Gastrocnemius medialis (tissue), 4 donors: ENCODE measurements around the gene ZNF25. TPM values are rescaled to one million over a fixed set of nuclear protein-coding genes. Genes with fewer than 3 reads are reported as not detected.
"Not testable (repeated sequence)": the region's sequence is repeated elsewhere in the genome, so short reads cannot be mapped to it uniquely, and the experiment has no call there.

Source experiments
- ATAC-seq, 2 donors: fragments of 150-250 bp; one replicate each; pipeline ENCODE4 v1.9.1; 2016
- DNase-seq, 2 donors: peaks; one replicate each; pipeline ENCODE4 v3.0.0-alpha.2; 2019
- H3K27ac ChIP-seq, 4 donors: fragments of 200-600 bp; sonication (generic); 1 replicate in 1 of 4; 2 replicates in 3 of 4; pipeline ENCODE4 v1.5.1; 2016 to 2018; ENCODE audit warnings: mild to moderate bottlenecking in 2 of 4, moderate library complexity in 1 of 4
- H3K27me3 ChIP-seq, 3 donors: fragments of 200-600 bp; sonication (generic) in 2 of 3; 1 replicate in 1 of 3; 2 replicates in 2 of 3; pipeline versions ENCODE4 v1.5.1 to v1.6.0; 2016 to 2019; ENCODE audit warnings: mild to moderate bottlenecking in 1 of 3, moderate library complexity in 1 of 3
- H3K36me3 ChIP-seq, 2 donors: fragments of 200-600 bp; sonication (generic) in 1 of 2; one replicate each; pipeline ENCODE4 v1.5.1; 2017 to 2018
- H3K4me1 ChIP-seq, 2 donors: fragments of 200-600 bp; sonication (generic) in 1 of 2; one replicate each; pipeline ENCODE4 v1.5.1; 2016 to 2017; ENCODE audit warnings: mild to moderate bottlenecking in 2 of 2
- H3K4me3 ChIP-seq, 4 donors: fragments of 200-600 bp; sonication (generic) in 3 of 4; 1 replicate in 1 of 4; 2 replicates in 3 of 4; pipeline ENCODE4 v1.5.1; 2016 to 2019; ENCODE audit warnings: mild to moderate bottlenecking in 2 of 4
- H3K9me3 ChIP-seq, 3 donors: fragments of 200-600 bp; sonication (generic) in 2 of 3; 1 replicate in 1 of 3; 2 replicates in 2 of 3; pipeline ENCODE4 v1.5.1; 2016 to 2019
- POLR2A ChIP-seq, 2 donors: fragments of 450-650 bp; IDR thresholded peaks; one replicate each; pipeline ENCODE4 v1.6.1; 2017; ENCODE audit warnings: antibody characterized with exemption in 2 of 2, mild to moderate bottlenecking in 2 of 2, moderate library complexity in 2 of 2
- in situ Hi-C, 4 donors: fragments of 200-750 bp; cut with MboI; loops; one replicate each; pipeline versions ENCODE4 v1.15.0 to v1.8.0; 2017; ENCODE audit warnings: low sequenced_read_pairs in 4 of 4
- intact Hi-C: fragments of 100-400 bp; cut with DNase I; formaldehyde crosslinking; loops from one replicate; pipeline ENCODE4 v1.15.1; 2023; ENCODE audit warnings: low total_unique reads
- total RNA-seq, 4 donors: library from RNA; depleted of rRNA; stranded (reverse); fragments of >200 nt; gene quantifications; one replicate each; pipeline versions ENCODE4 v1.1.0 to v1.2.3, GENCODE V29; 2016
- TF ChIP-seq, protein P1 (sequence below), 5 experiments: fragments of 450-650 bp in 3 of 5; fragments of 200-600 bp in 2 of 5; sonication (generic) in 2 of 5; IDR thresholded peaks in 4 of 5; conservative IDR thresholded peaks in 1 of 5; 1 replicate in 4 of 5; 2 replicates in 1 of 5; pipeline ENCODE4 v1.5.1; 2016 to 2019; ENCODE audit warnings: antibody characterized with exemption in 5 of 5, mild to moderate bottlenecking in 3 of 5, moderate library complexity in 3 of 5

ZNF25 gene
- 10 to 100 TPM; 18.8 to 35.0 (median 23.4) TPM for total RNA-seq

DNA sequence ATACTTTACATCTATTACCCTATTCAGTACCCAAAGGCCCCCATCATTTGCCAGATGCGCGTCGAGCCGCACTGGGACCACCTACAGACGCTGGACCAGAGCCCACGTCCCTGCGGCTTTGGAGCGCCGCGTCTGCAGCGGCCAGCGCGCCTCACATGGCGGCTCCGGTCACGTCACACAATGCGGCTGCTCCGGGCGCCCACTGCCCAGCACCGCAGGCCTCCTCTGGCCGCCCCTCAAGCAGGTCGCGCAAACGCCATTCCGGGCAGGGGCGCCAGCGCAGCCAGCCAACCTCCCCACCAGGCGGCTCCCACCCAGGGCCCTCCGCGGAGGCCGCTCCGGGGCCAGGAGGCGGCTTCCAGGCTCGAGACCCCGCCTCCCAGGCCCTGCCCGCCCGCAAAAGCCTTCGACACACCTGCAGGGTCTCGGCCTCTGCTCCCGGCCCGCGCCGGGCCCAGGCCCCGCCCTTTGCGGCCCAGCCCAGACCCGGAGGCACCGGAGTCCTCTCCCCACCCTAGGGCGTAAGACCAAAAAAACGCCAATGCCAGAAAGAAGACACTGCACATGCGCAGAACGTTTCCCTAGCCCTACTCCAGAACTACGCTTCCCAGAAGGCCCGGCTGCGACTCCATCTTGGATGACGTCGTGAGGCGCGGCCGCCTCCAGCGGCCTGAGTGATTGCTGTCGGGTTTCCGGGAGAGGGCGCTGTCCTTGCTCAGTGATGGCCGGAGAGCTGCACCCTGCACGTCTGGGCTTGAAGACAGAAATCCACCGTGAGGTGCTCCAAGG lies at the start of gene ZNF25:
ZNF25 (minus strand) TSS at position 557 of the 789 bp plus-strand sequence. CDS start 4,925 bp downstream, outside the sequence.
- H3K4me3 ChIP-seq = peak within 1 kb of the TSS; percentile 71 to 95 (median 84)
- no peaks in the 10 kb centered on the region for H3K27me3 ChIP-seq
- in situ Hi-C loops (loop anchor here in 2 of 4 donors (10.0 kb wide), 2 partner anchors 111 to 119 kb away; partner anchors contain the start of gene ZNF37A (in 2 of the 2)), intact Hi-C loops (loop anchor here (1.0 kb wide), 3 partner anchors 34 to 119 kb away; partner anchors contain the start of genes ZNF248, ZNF33A and ZNF37A)
- no peaks in the 10 kb centered on the region for H3K9me3 ChIP-seq
- peaks cover 4 to 13% of the 10 kb centered on the region in 2 donors for H3K4me1 ChIP-seq
- peak; percentile 98 for DNase-seq
- TF ChIP-seq, protein P1, sequence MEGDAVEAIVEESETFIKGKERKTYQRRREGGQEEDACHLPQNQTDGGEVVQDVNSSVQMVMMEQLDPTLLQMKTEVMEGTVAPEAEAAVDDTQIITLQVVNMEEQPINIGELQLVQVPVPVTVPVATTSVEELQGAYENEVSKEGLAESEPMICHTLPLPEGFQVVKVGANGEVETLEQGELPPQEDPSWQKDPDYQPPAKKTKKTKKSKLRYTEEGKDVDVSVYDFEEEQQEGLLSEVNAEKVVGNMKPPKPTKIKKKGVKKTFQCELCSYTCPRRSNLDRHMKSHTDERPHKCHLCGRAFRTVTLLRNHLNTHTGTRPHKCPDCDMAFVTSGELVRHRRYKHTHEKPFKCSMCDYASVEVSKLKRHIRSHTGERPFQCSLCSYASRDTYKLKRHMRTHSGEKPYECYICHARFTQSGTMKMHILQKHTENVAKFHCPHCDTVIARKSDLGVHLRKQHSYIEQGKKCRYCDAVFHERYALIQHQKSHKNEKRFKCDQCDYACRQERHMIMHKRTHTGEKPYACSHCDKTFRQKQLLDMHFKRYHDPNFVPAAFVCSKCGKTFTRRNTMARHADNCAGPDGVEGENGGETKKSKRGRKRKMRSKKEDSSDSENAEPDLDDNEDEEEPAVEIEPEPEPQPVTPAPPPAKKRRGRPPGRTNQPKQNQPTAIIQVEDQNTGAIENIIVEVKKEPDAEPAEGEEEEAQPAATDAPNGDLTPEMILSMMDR (IDR thresholded peaks at IDR 0.05 in 4 of 5, conservative IDR thresholded peaks at IDR 0.05 in 1 of 5) = peak; percentile 79 to 95 (median 89)
- peak; percentile 81 to 84 for TF ChIP-seq POLR2A (IDR thresholded peaks at IDR 0.05)
- peak; percentile 99 for ATAC-seq
- peak within 1 kb of the TSS; percentile 94 to 98 (median 96) for H3K27ac ChIP-seq
- no peaks in the 10 kb centered on the region for H3K36me3 ChIP-seq

DNA sequence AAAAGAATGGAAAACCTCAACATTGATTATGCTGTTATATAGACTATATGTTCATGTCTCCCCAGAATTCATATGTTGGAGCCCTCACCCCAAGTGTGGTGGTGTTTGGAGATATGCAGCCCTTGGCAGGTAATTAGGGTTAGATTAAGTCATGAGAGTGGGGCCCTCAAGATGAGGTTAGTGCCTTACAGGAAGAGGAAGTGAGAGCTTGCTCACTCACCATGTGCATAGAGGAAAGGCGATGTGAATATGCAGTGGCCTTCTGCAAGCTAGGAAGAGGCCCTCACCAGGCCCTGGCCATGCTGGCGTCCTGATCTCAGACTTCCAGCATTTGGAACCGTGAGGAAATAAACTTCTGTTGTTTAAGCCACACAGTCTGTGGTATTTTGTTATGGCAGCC lies 48.8 kb upstream of the ZNF25 start:
- H3K9me3 ChIP-seq = no peaks in the 10 kb centered on the region
- H3K27ac ChIP-seq = no peak overlapping the region
- no peaks in the 10 kb centered on the region for H3K27me3 ChIP-seq
- DNase-seq (no peak), ATAC-seq (no peak)
- in situ Hi-C loops = no loop called here
- H3K4me3 ChIP-seq = no peak overlapping the region
- no peaks in the 10 kb centered on the region for H3K4me1 ChIP-seq
- TF ChIP-seq, protein P1 (IDR thresholded peaks at IDR 0.05 in 4 of 5, conservative IDR thresholded peaks at IDR 0.05 in 1 of 5) = no peak
- no peak for TF ChIP-seq POLR2A (IDR thresholded peaks at IDR 0.05)
- intact Hi-C loops = no loop called here
- H3K36me3 ChIP-seq = peaks cover 0 to 57% of the 10 kb centered on the region in 2 donors

DNA sequence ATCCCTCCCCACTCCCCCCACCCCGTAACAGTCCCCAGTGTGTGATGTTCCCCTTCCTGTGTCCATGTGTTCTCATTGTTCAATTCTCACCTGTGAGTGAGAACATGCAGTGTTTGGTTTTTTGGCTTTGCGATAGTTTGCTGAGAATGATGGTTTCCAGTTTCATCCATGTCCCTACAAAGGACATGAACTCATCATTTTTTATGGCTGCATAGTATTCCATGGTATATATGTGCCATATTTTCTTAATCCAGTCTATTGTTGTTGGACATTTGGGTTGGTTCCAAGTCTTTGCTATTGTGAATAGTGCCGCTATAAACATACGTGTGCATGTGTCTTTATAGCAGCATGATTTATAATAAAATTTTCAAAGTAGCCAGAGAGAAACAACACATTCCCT lies 42.7 kb upstream of the ZNF25 start:
- DNase-seq, H3K4me3 ChIP-seq, ATAC-seq, H3K27ac ChIP-seq, H3K27me3 ChIP-seq, H3K9me3 ChIP-seq, H3K4me1 ChIP-seq, in situ Hi-C loops: not testable (repeated sequence)
- intact Hi-C loops = loop anchor here (10.0 kb wide), 1 partner anchor 386 kb away; no protein-coding TSS in a partner anchor
- H3K36me3 ChIP-seq = peaks cover 0 to 81% of the 10 kb centered on the region in 2 donors

DNA sequence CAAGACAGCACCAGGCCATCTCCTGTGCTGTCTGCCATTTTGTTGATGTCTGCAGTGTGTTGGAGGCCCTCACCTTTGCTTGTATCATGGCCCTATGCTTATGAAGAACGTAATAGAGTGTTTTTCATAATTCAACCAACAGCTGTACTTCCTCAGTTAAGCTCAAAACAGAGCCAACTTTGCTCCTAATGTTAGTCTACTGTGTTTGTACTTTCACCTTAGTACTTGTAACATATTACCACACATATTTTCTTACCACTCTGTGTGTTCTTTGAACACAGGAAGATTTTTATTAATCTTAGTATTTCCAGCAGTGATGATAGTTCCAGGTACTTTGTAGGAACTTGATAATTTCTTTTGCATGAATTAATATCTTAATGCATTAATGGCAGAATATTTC lies 39.9 kb upstream of the ZNF25 start:
- Histone ChIP-seq H3K4me3 (no peak overlapping the region), H3K27me3 (no peaks in the 10 kb centered on the region), H3K36me3 (peaks cover 0 to 81% of the 10 kb centered on the region in 2 donors), H3K27ac (no peak overlapping the region), H3K4me1 (peaks cover 7 to 8% of the 10 kb centered on the region in 2 donors), H3K9me3 (no peaks in the 10 kb centered on the region)
- intact Hi-C loops = loop anchor here (10.0 kb wide), 1 partner anchor 388 kb away; no protein-coding TSS in a partner anchor
- no peak for ATAC-seq
- DNase-seq = no peak
- in situ Hi-C loops = no loop called here
- TF ChIP-seq, protein P1 (IDR thresholded peaks at IDR 0.05 in 4 of 5, conservative IDR thresholded peaks at IDR 0.05 in 1 of 5) = no peak
- no peak for TF ChIP-seq POLR2A (IDR thresholded peaks at IDR 0.05)
